Measurements from ENCODE around the gene TENM4.

TENM4 gene

DNA sequence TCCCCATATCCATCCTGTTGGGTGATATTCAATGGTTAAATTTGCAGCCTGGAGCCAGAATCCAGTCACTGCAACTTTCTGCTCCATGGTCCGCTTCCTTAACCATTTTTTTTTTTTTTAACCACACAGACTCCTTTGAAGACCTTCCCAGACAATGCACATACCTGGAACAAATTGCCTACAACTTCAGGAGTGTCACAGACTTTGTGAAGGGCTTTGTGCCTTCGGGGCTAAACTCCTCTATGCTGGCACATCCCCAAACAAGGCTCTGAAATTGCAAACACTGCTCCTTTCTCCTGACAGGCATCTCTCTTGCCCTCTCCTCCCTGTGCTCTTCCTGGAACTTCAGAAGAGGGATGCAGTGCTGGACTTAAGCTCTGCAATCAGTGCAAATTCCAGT lies 40.6 kb downstream of the TENM4 start:
- no peak overlapping the region for H3K4me3 ChIP-seq (ENCODE audit: low read depth, low read length)
- DNase-seq (ENCODE audit: low read depth): no peak

GRCh38 chr11:79397252-79397651 lies 43.6 kb downstream of the TENM4 start:
- no peak for DNase-seq (ENCODE audit: low read depth)
- no peak overlapping the region for H3K4me3 ChIP-seq (ENCODE audit: low read depth, low read length)

DNA sequence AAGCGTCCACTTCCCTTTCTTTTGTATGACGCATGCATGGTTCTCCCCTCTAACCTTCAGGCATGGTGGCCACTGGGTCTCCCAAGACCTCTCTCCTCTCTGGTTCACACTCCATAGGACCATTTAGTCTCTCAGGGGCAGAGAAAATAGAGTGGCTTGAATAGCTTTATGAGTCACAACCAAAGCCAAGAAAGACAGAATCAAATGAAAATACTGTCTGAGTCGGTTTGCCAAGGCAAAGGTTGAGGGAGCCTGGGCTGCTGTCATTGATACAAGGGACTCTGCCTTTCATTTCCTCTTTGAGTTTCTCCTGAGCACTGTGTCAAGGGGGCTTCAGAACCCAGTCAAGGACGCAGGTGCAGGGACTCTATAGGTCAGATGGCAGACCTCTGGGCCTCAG lies 44.2 kb downstream of the TENM4 start:
- no peak for DNase-seq (ENCODE audit: low read depth)
- H3K4me3 ChIP-seq (ENCODE audit: low read depth, low read length): no peak overlapping the region

DNA sequence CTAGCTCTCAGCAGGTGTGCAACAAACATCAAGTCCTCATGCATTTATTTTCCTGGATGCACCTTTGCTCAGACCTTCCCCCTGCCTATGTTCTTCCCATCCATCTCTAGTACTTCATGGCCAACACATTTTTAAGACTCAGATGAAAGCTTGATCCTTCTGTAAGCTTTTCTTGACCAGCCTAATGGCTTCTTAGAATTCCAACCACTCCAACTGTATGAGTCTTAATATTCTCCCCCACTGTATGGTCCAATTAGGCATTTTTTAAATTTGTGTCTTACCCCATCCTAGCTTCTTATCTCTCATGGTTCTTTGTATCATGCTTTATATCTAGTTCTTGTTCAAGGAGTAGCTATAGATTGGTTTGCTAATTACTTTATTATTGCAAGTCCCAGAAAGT lies 44.8 kb downstream of the TENM4 start:
- no peak for DNase-seq (ENCODE audit: low read depth)
- no peak overlapping the region for H3K4me3 ChIP-seq (ENCODE audit: low read depth, low read length)

DNA sequence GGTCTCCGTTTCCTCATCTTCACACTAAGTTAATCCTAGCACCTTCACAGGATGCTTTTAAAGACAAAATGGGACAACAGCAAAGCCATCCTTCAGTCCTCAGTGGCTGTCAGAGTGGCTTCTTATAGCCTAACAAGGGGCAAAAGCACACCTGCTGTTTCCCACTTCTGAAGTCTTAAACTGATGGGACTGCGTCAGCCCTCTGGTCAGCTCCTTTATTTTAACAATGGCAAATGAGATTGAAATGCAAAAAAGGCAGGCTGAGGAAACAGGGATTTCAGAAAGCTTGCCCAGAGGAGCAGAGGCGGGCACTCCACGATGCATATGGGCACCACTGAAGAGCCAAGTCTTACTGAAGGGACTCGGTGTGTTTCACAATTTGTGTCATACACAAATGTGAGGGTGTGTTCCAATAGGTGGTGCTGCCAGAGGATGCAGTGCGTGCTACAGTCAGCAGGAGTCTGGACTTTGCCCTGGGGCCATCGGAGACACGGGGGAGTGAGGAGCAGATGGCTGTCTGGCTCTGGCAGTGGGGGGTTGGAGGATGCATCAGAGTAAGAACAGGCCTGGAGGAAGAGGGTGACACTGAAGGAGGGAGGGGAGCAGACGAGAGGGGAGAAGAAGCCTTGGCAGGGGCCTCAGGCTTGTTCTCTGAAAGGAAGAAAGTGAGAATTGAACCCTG lies 47.3 kb downstream of the TENM4 start:
- DNase-seq (ENCODE audit: low read depth): no peak
- H3K4me3 ChIP-seq (ENCODE audit: low read depth, low read length): no peak overlapping the region

GRCh38 chr11:79392161-79392560 lies 48.7 kb downstream of the TENM4 start:
- no peak overlapping the region for H3K4me3 ChIP-seq (ENCODE audit: low read depth, low read length)
- DNase-seq (ENCODE audit: low read depth): no peak

- DNase-seq (ENCODE audit: low read depth): no peak
- no peak overlapping the region for H3K4me3 ChIP-seq (ENCODE audit: low read depth, low read length)
Observed at GRCh38 chr11:79390923-79391322, 49.9 kb downstream of the TENM4 start.

DNA sequence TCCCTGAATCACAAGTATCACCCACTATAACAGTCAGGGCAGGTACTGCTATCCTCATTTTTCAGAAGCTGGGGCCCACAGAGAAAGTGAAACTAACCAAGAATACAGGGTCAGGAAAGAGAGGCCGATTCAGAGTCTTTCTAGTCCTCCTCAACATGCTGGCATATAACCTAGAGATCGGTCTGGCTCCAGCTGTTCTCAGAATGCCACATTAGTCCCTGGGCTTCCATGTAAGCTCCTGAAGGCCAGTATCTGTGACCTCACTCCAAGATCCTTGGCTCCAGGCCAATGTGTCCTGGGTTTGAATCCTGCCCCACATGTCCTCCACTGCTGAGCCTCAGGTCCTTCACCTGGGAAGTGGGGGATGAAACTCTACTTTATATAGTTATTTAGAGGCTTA lies 50.4 kb downstream of the TENM4 start:
- no peak for DNase-seq (ENCODE audit: low read depth)
- H3K4me3 ChIP-seq (ENCODE audit: low read depth, low read length): no peak overlapping the region

DNA sequence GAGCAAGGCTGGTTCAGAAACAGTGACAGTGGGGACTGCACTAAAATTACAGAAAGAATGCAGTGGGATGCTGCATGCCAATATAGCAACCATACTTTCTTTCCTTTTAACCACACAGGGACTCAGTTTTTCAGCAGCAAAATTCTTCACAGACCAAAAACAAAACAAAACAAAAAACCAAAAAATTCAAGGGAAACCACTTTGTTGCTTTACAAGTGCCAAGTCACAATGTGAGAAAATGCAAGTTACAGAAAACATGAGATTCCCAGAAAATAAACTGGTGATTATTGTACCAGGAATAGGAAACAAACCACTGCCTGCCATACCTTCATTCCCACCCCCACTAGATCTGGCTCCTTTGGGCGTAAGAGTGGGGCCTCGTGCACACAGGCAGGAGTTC lies 52.6 kb downstream of the TENM4 start:
- no peak for DNase-seq (ENCODE audit: low read depth)

DNA sequence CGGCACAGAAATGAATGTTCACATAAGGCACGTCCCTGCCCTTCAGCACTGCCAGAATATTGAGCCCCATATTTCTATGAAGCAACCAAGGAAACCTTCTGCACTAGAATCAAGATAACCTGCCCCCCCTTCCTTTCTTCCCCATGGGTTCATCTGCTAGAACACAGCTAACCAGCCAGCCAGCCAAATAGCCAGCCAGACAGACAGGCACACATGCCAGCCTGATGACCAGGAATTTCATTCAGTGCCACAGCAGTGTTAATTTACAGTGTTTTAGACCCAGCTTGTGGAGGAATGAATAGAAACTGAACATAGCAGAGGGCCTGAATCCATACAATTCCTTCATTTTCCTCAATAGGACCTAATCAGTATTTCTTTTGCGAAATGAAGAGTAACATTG lies 57.0 kb downstream of the TENM4 start:
- no peak overlapping the region for H3K4me3 ChIP-seq (ENCODE audit: low read depth, low read length)
- no peak for DNase-seq (ENCODE audit: low read depth)

More for the DNA sequence above, 52.6 kb downstream of the TENM4 start:
- H3K4me3 ChIP-seq (ENCODE audit: low read depth, low read length): no peak overlapping the region

DNA sequence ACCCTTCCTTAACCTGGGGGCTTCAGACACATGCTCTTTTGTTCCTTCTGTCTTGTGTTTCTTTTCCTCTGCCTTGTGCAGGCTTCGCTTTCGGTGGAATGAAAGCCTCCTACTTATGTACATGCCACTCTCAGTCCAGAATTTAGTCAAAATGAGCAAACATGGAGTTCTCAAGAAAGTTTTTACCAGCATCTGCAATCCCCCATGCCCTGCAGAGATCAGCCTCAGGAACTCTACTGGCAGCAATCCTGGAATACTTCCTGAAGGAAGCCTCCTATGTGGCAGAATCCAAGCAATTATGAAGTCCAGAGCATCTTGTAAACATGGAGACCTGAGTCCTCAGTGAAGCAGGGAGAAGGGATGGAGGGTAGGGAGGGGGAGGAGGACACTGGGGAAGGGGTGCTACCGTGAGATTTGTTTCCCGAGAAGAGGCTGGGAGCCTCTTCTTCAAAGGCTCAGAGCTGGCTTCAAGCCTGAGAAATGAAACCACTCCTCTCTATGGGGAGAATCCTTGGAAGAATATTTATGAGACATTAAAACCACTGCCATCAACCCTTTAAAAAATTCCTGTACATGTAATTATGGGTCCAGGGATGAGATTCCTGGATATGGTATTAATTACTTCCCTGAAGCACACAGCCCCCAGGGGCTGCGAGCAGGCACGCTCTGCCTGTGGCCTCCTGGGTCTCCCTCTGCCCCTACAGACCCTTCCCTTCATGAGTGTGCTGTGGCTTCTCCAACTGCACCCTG lies 58.4 kb downstream of the TENM4 start:
- DNase-seq (ENCODE audit: low read depth): no peak
- H3K4me3 ChIP-seq (ENCODE audit: low read depth, low read length): no peak overlapping the region

GRCh38 chr11:79381036-79381435 lies 59.8 kb downstream of the TENM4 start:
- DNase-seq (ENCODE audit: low read depth): no peak
- H3K4me3 ChIP-seq (ENCODE audit: low read depth, low read length): no peak overlapping the region

DNA sequence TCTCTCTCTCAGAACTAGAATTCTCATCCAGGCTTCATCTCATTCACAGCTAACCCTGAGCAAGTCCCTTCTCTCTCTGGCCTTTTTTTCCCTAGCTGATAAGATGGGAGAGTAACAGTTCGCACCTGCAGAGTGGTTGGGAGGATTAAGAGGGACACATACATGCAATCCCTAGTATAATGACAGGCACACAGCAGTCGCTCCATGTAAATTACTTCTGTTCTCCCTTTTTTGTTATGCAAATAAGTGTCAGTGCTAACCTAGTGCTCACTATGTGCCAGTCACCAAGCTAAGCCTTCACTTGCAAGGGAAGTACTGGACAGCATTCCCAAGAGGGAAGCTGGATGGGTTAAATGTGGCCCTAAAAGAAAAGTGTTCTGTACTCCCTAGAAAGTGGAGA lies 63.4 kb downstream of the TENM4 start:
- DNase-seq (ENCODE audit: low read depth): no peak
- no peak overlapping the region for H3K4me3 ChIP-seq (ENCODE audit: low read depth, low read length)

- DNase-seq (ENCODE audit: low read depth): no peak
- no peak overlapping the region for H3K4me3 ChIP-seq (ENCODE audit: low read depth, low read length)
Observed at GRCh38 chr11:79375818-79376550, 64.8 kb downstream of the TENM4 start.

- no peak overlapping the region for H3K4me3 ChIP-seq (ENCODE audit: low read depth, low read length)
- DNase-seq (ENCODE audit: low read depth): no peak
Observed at GRCh38 chr11:79374727-79375126, 66.1 kb downstream of the TENM4 start.

- H3K4me3 ChIP-seq (ENCODE audit: low read depth, low read length): no peak overlapping the region
- DNase-seq (ENCODE audit: low read depth): no peak
Observed at GRCh38 chr11:79371724-79372123, 69.1 kb downstream of the TENM4 start.

DNA sequence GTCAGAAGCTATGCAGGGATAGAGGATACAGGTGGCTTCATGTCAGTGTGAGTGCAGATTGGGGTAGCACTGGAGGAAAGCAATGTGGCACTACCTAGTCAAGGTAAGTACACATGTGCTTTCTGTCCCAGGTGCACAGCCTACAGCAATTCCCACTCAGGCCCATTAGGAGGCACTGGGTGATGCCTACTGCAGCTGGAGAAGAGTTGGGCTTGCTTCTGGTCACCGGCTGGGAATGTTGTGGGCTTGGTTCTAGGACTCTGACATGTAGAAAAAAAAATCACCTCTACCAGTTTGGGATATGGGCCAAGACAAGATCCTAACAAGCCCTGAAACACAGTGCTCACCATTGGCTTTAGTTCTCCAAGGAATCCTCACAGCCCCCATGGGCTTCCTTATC lies 69.7 kb downstream of the TENM4 start:
- no peak for DNase-seq (ENCODE audit: low read depth)

DNA sequence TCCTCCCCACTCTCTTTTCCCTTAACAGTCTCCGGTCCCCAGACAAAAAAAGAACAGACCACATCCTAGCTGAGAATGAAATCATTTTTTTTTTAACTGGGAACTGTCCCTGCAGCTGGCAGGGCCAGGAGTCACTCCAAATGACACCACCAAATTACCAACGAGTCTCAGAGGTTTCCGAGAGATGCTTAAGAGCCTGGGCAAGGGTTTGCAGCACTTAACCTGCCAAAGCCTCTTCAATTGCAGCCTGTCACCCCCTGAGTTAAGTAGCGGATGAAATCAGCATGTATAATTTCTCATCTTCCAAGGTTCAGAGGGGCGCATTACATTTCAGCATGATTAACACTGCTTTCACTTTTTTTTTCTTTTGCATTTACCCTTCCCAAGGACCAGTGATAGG lies 71.8 kb downstream of the TENM4 start:
- DNase-seq (ENCODE audit: low read depth): no peak
- no peak overlapping the region for H3K4me3 ChIP-seq (ENCODE audit: low read depth, low read length)

More for the DNA sequence above, 69.7 kb downstream of the TENM4 start:
- H3K4me3 ChIP-seq (ENCODE audit: low read depth, low read length): no peak overlapping the region

GRCh38 chr11:79367844-79368243 lies 73.0 kb downstream of the TENM4 start:
- no peak overlapping the region for H3K4me3 ChIP-seq (ENCODE audit: low read depth, low read length)
- DNase-seq (ENCODE audit: low read depth): no peak

DNA sequence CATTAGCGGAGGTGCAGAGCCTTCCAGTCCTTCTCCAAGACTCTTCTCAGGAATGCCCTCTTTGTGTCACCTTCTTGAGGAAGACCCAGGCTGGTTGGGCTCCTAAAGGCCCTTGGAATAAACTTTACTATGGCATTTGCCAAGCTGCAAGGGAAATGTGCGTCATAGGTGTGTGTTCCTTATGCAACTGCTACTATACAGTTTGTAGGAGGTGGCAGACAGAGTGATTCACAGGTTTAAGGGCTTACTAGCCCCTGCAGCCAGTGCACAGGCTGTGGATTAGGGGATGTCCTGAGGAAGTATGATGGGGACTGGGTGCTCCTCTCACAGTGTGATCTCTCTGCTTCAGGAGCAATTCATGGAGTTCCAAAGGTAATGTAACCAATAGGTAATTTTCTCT lies 74.6 kb downstream of the TENM4 start:
- no peak for DNase-seq (ENCODE audit: low read depth)
- no peak overlapping the region for H3K4me3 ChIP-seq (ENCODE audit: low read depth, low read length)
